Measurements from ENCODE around the gene POMGNT2. TPM values are rescaled to one million over a fixed set of nuclear protein-coding genes. Genes with fewer than 3 reads are reported as not detected.

POMGNT2 gene
- total and polyA plus RNA-seq, 2 experiments from 2014 or later, result 10.7 to 26.1 TPM

GRCh38 chr3:43030162-43030935 is 75.5 kb downstream of the POMGNT2 start:
- no peak overlapping the region for H3K27ac ChIP-seq (ENCODE audit: low read depth)
- no peaks in the 10 kb centered on the region for H3K79me2 ChIP-seq (replicated peaks; ENCODE audit: insufficient read depth)
- DNase-seq (ENCODE audit: low spot score), result no peak
- no peaks in the 10 kb centered on the region for H3K4me1 ChIP-seq (ENCODE audit: insufficient read depth)
- no peaks in the 10 kb centered on the region; the same call in 1 of the 2 replicates for H3K36me3 ChIP-seq (ENCODE audit: insufficient read depth)
- no peaks in the 10 kb centered on the region; the same call in 2 of the 3 replicates for H3K9me3 Mint-ChIP-seq
- no peak overlapping the region for H2AFZ ChIP-seq
- H3K36me3 Mint-ChIP-seq (ENCODE audit: low read depth), result no peaks in the 10 kb centered on the region
- no peak overlapping the region; the same call in 2 of the 3 replicates for H3K4me3 Mint-ChIP-seq
- no peak for ATAC-seq
- peaks cover 7% of the 10 kb centered on the region for H3K27me3 Mint-ChIP-seq (ENCODE audit: insufficient read depth, low read depth, poor library complexity)
- no peaks in the 10 kb centered on the region for H3F3A ChIP-seq (replicated peaks; ENCODE audit: low read depth)
- no peaks in the 10 kb centered on the region for H3K27me3 ChIP-seq (ENCODE audit: insufficient read depth)
- H3K9me2 ChIP-seq (ENCODE audit: insufficient read depth), result no peaks in the 10 kb centered on the region
- peaks cover 4% of the 10 kb centered on the region; the same call in 2 of the 3 replicates for H3K4me1 Mint-ChIP-seq
- H4K20me1 ChIP-seq (replicated peaks; ENCODE audit: insufficient read depth), result no peaks in the 10 kb centered on the region
- no peak overlapping the region for H3K4me2 ChIP-seq
- no peak overlapping the region for H3K4me3 ChIP-seq
- no peak for TF ChIP-seq POLR2AphosphoS5 (IDR thresholded peaks at IDR 0.05; ENCODE audit: low read depth)
- TF ChIP-seq, protein P1, sequence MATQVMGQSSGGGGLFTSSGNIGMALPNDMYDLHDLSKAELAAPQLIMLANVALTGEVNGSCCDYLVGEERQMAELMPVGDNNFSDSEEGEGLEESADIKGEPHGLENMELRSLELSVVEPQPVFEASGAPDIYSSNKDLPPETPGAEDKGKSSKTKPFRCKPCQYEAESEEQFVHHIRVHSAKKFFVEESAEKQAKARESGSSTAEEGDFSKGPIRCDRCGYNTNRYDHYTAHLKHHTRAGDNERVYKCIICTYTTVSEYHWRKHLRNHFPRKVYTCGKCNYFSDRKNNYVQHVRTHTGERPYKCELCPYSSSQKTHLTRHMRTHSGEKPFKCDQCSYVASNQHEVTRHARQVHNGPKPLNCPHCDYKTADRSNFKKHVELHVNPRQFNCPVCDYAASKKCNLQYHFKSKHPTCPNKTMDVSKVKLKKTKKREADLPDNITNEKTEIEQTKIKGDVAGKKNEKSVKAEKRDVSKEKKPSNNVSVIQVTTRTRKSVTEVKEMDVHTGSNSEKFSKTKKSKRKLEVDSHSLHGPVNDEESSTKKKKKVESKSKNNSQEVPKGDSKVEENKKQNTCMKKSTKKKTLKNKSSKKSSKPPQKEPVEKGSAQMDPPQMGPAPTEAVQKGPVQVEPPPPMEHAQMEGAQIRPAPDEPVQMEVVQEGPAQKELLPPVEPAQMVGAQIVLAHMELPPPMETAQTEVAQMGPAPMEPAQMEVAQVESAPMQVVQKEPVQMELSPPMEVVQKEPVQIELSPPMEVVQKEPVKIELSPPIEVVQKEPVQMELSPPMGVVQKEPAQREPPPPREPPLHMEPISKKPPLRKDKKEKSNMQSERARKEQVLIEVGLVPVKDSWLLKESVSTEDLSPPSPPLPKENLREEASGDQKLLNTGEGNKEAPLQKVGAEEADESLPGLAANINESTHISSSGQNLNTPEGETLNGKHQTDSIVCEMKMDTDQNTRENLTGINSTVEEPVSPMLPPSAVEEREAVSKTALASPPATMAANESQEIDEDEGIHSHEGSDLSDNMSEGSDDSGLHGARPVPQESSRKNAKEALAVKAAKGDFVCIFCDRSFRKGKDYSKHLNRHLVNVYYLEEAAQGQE (IDR thresholded peaks at IDR 0.05; ENCODE audit: unreplicated experiment), result no peak
- no peak for TF ChIP-seq ZNF114 (CRISPR knock-in tag; IDR thresholded peaks at IDR 0.05)
- TF ChIP-seq JUNB (IDR thresholded peaks at IDR 0.05; ENCODE audit: unreplicated experiment), result no peak
- no peak for TF ChIP-seq ZNF331 (CRISPR knock-in tag; IDR thresholded peaks at IDR 0.05; ENCODE audit: low read depth)
- no peak for TF ChIP-seq STAT1 (IDR thresholded peaks at IDR 0.05; ENCODE audit: unreplicated experiment)
- TF ChIP-seq, protein P2, sequence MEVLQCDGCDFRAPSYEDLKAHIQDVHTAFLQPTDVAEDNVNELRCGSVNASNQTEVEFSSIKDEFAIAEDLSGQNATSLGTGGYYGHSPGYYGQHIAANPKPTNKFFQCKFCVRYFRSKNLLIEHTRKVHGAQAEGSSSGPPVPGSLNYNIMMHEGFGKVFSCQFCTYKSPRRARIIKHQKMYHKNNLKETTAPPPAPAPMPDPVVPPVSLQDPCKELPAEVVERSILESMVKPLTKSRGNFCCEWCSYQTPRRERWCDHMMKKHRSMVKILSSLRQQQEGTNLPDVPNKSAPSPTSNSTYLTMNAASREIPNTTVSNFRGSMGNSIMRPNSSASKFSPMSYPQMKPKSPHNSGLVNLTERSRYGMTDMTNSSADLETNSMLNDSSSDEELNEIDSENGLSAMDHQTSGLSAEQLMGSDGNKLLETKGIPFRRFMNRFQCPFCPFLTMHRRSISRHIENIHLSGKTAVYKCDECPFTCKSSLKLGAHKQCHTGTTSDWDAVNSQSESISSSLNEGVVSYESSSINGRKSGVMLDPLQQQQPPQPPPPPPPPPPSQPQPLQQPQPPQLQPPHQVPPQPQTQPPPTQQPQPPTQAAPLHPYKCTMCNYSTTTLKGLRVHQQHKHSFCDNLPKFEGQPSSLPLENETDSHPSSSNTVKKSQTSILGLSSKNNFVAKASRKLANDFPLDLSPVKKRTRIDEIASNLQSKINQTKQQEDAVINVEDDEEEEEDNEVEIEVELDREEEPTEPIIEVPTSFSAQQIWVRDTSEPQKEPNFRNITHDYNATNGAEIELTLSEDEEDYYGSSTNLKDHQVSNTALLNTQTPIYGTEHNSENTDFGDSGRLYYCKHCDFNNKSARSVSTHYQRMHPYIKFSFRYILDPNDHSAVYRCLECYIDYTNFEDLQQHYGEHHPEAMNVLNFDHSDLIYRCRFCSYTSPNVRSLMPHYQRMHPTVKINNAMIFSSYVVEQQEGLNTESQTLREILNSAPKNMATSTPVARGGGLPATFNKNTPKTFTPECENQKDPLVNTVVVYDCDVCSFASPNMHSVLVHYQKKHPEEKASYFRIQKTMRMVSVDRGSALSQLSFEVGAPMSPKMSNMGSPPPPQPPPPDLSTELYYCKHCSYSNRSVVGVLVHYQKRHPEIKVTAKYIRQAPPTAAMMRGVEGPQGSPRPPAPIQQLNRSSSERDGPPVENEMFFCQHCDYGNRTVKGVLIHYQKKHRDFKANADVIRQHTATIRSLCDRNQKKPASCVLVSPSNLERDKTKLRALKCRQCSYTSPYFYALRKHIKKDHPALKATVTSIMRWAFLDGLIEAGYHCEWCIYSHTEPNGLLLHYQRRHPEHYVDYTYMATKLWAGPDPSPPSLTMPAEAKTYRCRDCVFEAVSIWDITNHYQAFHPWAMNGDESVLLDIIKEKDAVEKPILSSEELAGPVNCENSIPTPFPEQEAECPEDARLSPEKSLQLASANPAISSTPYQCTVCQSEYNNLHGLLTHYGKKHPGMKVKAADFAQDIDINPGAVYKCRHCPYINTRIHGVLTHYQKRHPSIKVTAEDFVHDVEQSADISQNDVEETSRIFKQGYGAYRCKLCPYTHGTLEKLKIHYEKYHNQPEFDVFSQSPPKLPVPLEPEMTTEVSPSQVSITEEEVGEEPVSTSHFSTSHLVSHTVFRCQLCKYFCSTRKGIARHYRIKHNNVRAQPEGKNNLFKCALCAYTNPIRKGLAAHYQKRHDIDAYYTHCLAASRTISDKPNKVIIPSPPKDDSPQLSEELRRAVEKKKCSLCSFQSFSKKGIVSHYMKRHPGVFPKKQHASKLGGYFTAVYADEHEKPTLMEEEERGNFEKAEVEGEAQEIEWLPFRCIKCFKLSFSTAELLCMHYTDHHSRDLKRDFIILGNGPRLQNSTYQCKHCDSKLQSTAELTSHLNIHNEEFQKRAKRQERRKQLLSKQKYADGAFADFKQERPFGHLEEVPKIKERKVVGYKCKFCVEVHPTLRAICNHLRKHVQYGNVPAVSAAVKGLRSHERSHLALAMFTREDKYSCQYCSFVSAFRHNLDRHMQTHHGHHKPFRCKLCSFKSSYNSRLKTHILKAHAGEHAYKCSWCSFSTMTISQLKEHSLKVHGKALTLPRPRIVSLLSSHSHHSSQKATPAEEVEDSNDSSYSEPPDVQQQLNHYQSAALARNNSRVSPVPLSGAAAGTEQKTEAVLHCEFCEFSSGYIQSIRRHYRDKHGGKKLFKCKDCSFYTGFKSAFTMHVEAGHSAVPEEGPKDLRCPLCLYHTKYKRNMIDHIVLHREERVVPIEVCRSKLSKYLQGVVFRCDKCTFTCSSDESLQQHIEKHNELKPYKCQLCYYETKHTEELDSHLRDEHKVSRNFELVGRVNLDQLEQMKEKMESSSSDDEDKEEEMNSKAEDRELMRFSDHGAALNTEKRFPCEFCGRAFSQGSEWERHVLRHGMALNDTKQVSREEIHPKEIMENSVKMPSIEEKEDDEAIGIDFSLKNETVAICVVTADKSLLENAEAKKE (CRISPR knock-in tag; IDR thresholded peaks at IDR 0.05), result no peak
- no peak for TF ChIP-seq CREB1 (CRISPR knock-in tag; IDR thresholded peaks at IDR 0.05; ENCODE audit: low read depth)
- no peak for TF ChIP-seq NANOG (IDR thresholded peaks at IDR 0.05; ENCODE audit: borderline replicate concordance)
- no peak for TF ChIP-seq EZH2phosphoT487 (IDR thresholded peaks at IDR 0.05; ENCODE audit: unreplicated experiment)
- TF ChIP-seq CTCF (conservative IDR thresholded peaks at IDR 0.05; ENCODE audit: low read depth in 2 of 2), result no peak
- TF ChIP-seq EZH2 (IDR thresholded peaks at IDR 0.05; ENCODE audit: low read depth, unreplicated experiment), result no peak
- no peak for TF ChIP-seq ETS1 (IDR thresholded peaks at IDR 0.05)
- H3K27ac Mint-ChIP-seq, result no peak overlapping the region
